ENCODE measurements around the gene KRTAP5-10.
"Not testable (repeated sequence)": the region's sequence is repeated elsewhere in the genome, so short reads cannot be mapped to it uniquely, and the experiment has no call there.

KRTAP5-10 gene

DNA sequence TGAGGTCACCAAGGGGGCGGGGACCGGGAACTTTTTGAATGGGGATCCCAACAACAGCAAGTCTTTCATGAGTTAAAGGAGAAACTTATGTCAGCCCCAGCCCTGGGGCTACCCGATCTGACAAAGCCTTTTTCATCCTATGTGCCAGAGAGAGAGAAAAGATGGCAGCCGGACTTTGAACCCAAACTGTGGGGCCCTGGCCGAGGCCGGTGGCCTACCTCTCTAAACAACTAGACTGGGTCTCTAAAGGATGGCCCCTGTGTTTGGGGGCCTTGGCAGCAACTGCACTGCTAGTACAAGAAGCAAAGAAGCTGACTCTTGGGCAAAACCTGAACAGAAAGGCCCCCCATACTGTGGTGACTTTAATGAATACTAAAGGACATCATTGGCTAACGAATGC is 48.6 kb downstream of the KRTAP5-10 start:
- DNase-seq, result not testable (repeated sequence)

- DNase-seq, result not testable (repeated sequence)
These were observed 49.1 kb downstream of the KRTAP5-10 start for GRCh38 chr11:71614366-71614917.

- not testable (repeated sequence) for DNase-seq
These were observed 49.6 kb downstream of the KRTAP5-10 start for GRCh38 chr11:71615003-71615402.

Data from stimulated activated CD4-positive, alpha-beta T cell treated with anti-CD3 and anti-CD28 coated beads, Interleukin-15, amount 100 ng/mL, for 24 hours (primary cell).